ENCODE results near the gene EGFLAM. TPM values are rescaled to one million over a fixed set of nuclear protein-coding genes. Genes with fewer than 3 reads are reported as not detected.

EGFLAM gene
- total RNA-seq, 1 donor = 11.2 TPM

DNA sequence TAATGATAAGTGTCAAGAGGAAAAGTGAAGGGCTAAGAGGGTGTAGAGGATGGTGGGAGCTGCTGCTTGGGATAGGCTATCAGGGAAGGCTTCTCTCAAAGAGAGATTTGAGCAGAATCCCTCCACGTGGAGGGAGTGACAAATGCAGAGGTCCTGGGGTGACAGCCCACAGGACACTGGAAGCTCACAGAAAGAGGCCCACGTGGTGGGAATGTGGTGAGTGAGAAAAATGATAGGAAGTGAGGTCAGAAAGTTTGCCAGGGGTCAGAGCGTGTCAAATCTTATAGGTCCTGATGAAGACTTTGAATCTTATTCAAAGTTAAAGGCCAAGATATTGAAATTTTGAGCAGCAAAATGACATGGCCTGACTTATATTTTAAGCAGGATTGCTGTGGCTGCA, 125.3 kb downstream of the EGFLAM start:
- TF ChIP-seq, protein P1, sequence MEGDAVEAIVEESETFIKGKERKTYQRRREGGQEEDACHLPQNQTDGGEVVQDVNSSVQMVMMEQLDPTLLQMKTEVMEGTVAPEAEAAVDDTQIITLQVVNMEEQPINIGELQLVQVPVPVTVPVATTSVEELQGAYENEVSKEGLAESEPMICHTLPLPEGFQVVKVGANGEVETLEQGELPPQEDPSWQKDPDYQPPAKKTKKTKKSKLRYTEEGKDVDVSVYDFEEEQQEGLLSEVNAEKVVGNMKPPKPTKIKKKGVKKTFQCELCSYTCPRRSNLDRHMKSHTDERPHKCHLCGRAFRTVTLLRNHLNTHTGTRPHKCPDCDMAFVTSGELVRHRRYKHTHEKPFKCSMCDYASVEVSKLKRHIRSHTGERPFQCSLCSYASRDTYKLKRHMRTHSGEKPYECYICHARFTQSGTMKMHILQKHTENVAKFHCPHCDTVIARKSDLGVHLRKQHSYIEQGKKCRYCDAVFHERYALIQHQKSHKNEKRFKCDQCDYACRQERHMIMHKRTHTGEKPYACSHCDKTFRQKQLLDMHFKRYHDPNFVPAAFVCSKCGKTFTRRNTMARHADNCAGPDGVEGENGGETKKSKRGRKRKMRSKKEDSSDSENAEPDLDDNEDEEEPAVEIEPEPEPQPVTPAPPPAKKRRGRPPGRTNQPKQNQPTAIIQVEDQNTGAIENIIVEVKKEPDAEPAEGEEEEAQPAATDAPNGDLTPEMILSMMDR (IDR thresholded peaks at IDR 0.05; ENCODE audit: extremely low read depth, low read depth, low read length) = no peak
- H4K20me1 ChIP-seq (ENCODE audit: insufficient read depth, low read length) = no peaks in the 10 kb centered on the region
- DNase-seq (ENCODE audit: insufficient read length, low spot score, missing footprints) = no peak
- no peak overlapping the region for H3K4me3 ChIP-seq (ENCODE audit: insufficient read depth, low read length)
- no peak overlapping the region for H3K27ac ChIP-seq (ENCODE audit: low read depth, low read length)
- H2AFZ ChIP-seq (ENCODE audit: low read length) = no peak overlapping the region
- H3K27me3 ChIP-seq (ENCODE audit: insufficient read depth, low read length) = peaks cover 15% of the 10 kb centered on the region
- H3K4me2 ChIP-seq (ENCODE audit: insufficient read depth, low read length) = no peak overlapping the region
- no peaks in the 10 kb centered on the region for H3K36me3 ChIP-seq (ENCODE audit: insufficient read depth, low read length)
- peaks cover 2% of the 10 kb centered on the region for H3K4me1 ChIP-seq (ENCODE audit: insufficient read depth, low read length)
- no peaks in the 10 kb centered on the region for H3K9me3 ChIP-seq (ENCODE audit: low read depth, low read length)
- H3K79me2 ChIP-seq (ENCODE audit: insufficient read depth, low read length) = no peaks in the 10 kb centered on the region

DNA sequence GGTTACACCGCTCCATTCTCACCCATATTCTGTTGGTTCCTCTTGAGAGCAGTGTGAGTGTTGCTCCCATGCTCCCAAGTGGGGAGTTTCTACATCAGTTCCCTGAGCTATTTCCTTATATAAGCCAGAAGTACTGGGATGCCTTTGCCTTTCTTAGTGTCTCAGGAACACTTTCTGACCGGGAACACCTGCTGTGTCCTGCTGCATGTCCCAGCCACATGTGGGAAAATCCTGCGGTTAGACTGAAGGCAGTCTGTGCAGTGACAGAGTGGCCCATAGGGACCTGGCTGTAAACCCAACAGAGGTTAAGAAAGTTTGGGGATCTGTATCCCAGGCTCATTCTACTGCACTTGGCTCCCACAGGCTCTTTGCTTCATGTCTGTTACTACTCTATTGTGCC, 126.0 kb downstream of the EGFLAM start:
- Histone ChIP-seq H3K27ac (ENCODE audit: low read depth, low read length) (no peak overlapping the region), H3K4me2 (ENCODE audit: insufficient read depth, low read length) (no peak overlapping the region), H3K79me2 (ENCODE audit: insufficient read depth, low read length) (no peaks in the 10 kb centered on the region), H2AFZ (ENCODE audit: low read length) (peak overlapping the region; percentile 17), H3K36me3 (ENCODE audit: insufficient read depth, low read length) (no peaks in the 10 kb centered on the region), H3K4me3 (ENCODE audit: insufficient read depth, low read length) (no peak overlapping the region), H3K4me1 (ENCODE audit: insufficient read depth, low read length) (peaks cover 2% of the 10 kb centered on the region), H4K20me1 (ENCODE audit: insufficient read depth, low read length) (no peaks in the 10 kb centered on the region), H3K9me3 (ENCODE audit: low read depth, low read length) (no peaks in the 10 kb centered on the region), H3K27me3 (ENCODE audit: insufficient read depth, low read length) (peaks cover 12% of the 10 kb centered on the region)
- no peak for DNase-seq (ENCODE audit: insufficient read length, low spot score, missing footprints)
- TF ChIP-seq, protein P1 (IDR thresholded peaks at IDR 0.05; ENCODE audit: extremely low read depth, low read depth, low read length) = no peak

DNA sequence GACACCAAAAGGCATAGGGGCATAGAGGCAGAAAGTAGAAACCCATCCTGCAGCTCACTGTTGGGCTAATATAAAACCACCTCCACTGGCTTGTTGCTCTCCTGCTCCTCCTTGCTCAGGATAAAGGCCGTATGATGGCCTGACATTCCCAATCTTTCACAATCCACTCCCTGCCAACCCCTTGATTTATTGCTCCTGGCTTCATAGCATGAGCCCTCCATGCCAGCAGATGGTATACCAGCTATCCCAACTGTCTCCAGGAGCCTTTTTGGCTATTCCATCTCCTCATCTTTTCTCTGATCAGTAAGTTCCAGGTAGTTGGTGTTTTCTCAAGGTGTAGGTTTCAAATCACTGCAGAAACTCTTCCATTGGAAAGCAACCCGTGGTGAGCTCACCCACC, 128.8 kb downstream of the EGFLAM start:
- no peaks in the 10 kb centered on the region for H3K36me3 ChIP-seq (ENCODE audit: insufficient read depth, low read length)
- H3K79me2 ChIP-seq (ENCODE audit: insufficient read depth, low read length) = no peaks in the 10 kb centered on the region
- no peak overlapping the region for H3K4me2 ChIP-seq (ENCODE audit: insufficient read depth, low read length)
- H3K9me3 ChIP-seq (ENCODE audit: low read depth, low read length) = no peaks in the 10 kb centered on the region
- H3K27ac ChIP-seq (ENCODE audit: low read depth, low read length) = no peak overlapping the region
- no peaks in the 10 kb centered on the region for H4K20me1 ChIP-seq (ENCODE audit: insufficient read depth, low read length)
- H2AFZ ChIP-seq (ENCODE audit: low read length) = no peak overlapping the region
- peaks cover 2% of the 10 kb centered on the region for H3K4me1 ChIP-seq (ENCODE audit: insufficient read depth, low read length)
- no peak overlapping the region for H3K4me3 ChIP-seq (ENCODE audit: insufficient read depth, low read length)
- DNase-seq (ENCODE audit: insufficient read length, low spot score, missing footprints) = no peak
- TF ChIP-seq, protein P1 (IDR thresholded peaks at IDR 0.05; ENCODE audit: extremely low read depth, low read depth, low read length) = no peak
- H3K27me3 ChIP-seq (ENCODE audit: insufficient read depth, low read length) = peaks cover 15% of the 10 kb centered on the region

GRCh38 chr5:38393636-38394035, 135.3 kb downstream of the EGFLAM start:
- H4K20me1 ChIP-seq (ENCODE audit: insufficient read depth, low read length) = no peaks in the 10 kb centered on the region
- no peaks in the 10 kb centered on the region for H3K36me3 ChIP-seq (ENCODE audit: insufficient read depth, low read length)
- no peaks in the 10 kb centered on the region for H3K79me2 ChIP-seq (ENCODE audit: insufficient read depth, low read length)
- TF ChIP-seq, protein P1 (IDR thresholded peaks at IDR 0.05; ENCODE audit: extremely low read depth, low read depth, low read length) = no peak
- no peak overlapping the region for H3K4me2 ChIP-seq (ENCODE audit: insufficient read depth, low read length)
- peaks cover 37% of the 10 kb centered on the region for H3K27me3 ChIP-seq (ENCODE audit: insufficient read depth, low read length)
- no peaks in the 10 kb centered on the region for H3K4me1 ChIP-seq (ENCODE audit: insufficient read depth, low read length)
- no peak overlapping the region for H3K27ac ChIP-seq (ENCODE audit: low read depth, low read length)
- H3K9me3 ChIP-seq (ENCODE audit: low read depth, low read length) = no peaks in the 10 kb centered on the region
- DNase-seq (ENCODE audit: insufficient read length, low spot score, missing footprints) = no peak
- no peak overlapping the region for H2AFZ ChIP-seq (ENCODE audit: low read length)
- H3K4me3 ChIP-seq (ENCODE audit: insufficient read depth, low read length) = no peak overlapping the region
